Right cardiac atrium (tissue), 5 donors: ENCODE data around the gene RGS6. TPM values are rescaled to one million over a fixed set of nuclear protein-coding genes. Genes with fewer than 3 reads are reported as not detected.

ENCODE experiments used
- ATAC-seq, 2 donors: fragments of 200-7000 bp; cut with Tn5 transposase; one replicate each; pipeline versions ENCODE4 v1.8.0 to v1.9.1; 2020; ENCODE audit warnings: moderate library complexity in 2 of 2, mild to moderate bottlenecking in 1 of 2
- DNase-seq, 3 donors: peaks; one replicate each; pipeline ENCODE4 v3.0.0-alpha.2; 2020
- H3K27ac ChIP-seq: one replicate; pipeline ENCODE4 v1.5.1; 2013; ENCODE audit warnings: mild to moderate bottlenecking, low read length, control low read depth, moderate library complexity
- H3K27me3 ChIP-seq: one replicate; pipeline ENCODE4 v1.6.1; 2013; ENCODE audit not compliant: control insufficient read depth, insufficient read depth
- H3K4me1 ChIP-seq: one replicate; pipeline ENCODE4 v1.6.1; 2013; ENCODE audit warnings: low read length; ENCODE audit not compliant: control insufficient read depth, insufficient read depth
- H3K4me3 ChIP-seq: one replicate; pipeline ENCODE4 v1.5.1; 2013; ENCODE audit warnings: low read length, control low read depth
- H3K9me3 ChIP-seq: one replicate; pipeline ENCODE4 v1.6.1; 2013; ENCODE audit warnings: low read length; ENCODE audit not compliant: control insufficient read depth
- WGBS: extraction: QIAGEN DNeasy Blood & Tissue Kit; methylation state at CpG from one replicate; pipeline ENCODE4 v1.1.7; 2013; 5-methylcytosine and 5-hydroxymethylcytosine counted together
- intact Hi-C, 4 donors: fragments of 100-400 bp; cut with DNase I; formaldehyde crosslinking; loops; one replicate each; pipeline versions ENCODE4 v1.11.0 to v1.14.0; 2022 to 2023
- polyA plus RNA-seq: library from polyadenylated mRNA; stranded (reverse); fragments of 200-250 nt; gene quantifications from one replicate; pipeline ENCODE4 v1.2.3, GENCODE V29; 2013
- total RNA-seq, 4 donors: library from RNA; stranded (reverse); fragmentation: NEBNext Ultra II Directional; extraction: Animal tissue kit (Norgen Biotek cat#: 25700); gene quantifications; one replicate each; pipeline ENCODE4 v1.2.1, GENCODE V29; 2021
- donor health status: healthy with polysubstance abuse.
- donor health status: DM: no; HTN: yes; CAD: no.
- donor health status: DM: no; HTN: no; CAD: no.
- donor health status: DM: no; HTN: yes; CAD: no; lungs with severe emphysema.
- donor health status: DM: yes; HTN: yes; CAD: no.

RGS6 gene
- total and polyA plus RNA-seq, 5 donors, result 12.7 to 51.4 (median 24.5) TPM

- intact Hi-C loops, result no loop called here
- no peaks in the 10 kb centered on the region for H3K27me3 ChIP-seq
- DNase-seq (no peak), ATAC-seq (no peak)
- H3K4me1 ChIP-seq, result no peaks in the 10 kb centered on the region
- H3K27ac ChIP-seq, result no peak overlapping the region
- no peak overlapping the region for H3K4me3 ChIP-seq
- H3K9me3 ChIP-seq, result no peaks in the 10 kb centered on the region
- WGBS, result 73% methylated on average over 1 of the region's 1 CpG
These were observed 378.9 kb downstream of the RGS6 start for GRCh38 chr14:72311116-72311515.

DNA sequence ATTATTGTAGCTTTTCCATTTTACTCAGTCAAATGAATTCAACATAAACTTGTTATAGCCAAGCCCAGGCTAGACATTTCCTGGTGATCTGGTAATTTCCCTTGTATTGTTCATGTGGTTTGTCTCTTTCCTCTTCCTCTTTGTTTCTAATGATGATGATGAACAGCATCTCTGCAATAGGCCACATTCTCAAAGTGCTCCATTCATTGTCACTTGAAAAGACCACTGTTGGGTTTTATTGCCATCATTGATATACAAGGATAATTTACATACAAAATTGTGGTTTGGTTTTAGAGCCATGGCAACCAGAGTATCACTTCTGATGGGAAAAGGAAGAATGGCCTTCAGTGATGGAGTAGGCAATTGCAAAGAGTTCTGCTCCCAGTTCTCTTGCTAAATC is 379.3 kb downstream of the RGS6 start:
- ATAC-seq (no peak), DNase-seq (no peak)
- no peak overlapping the region for H3K27ac ChIP-seq
- intact Hi-C loops, result no loop called here
- H3K4me3 ChIP-seq, result no peak overlapping the region
- H3K4me1 ChIP-seq, result no peaks in the 10 kb centered on the region
- no peaks in the 10 kb centered on the region for H3K9me3 ChIP-seq
- H3K27me3 ChIP-seq, result no peaks in the 10 kb centered on the region

DNA sequence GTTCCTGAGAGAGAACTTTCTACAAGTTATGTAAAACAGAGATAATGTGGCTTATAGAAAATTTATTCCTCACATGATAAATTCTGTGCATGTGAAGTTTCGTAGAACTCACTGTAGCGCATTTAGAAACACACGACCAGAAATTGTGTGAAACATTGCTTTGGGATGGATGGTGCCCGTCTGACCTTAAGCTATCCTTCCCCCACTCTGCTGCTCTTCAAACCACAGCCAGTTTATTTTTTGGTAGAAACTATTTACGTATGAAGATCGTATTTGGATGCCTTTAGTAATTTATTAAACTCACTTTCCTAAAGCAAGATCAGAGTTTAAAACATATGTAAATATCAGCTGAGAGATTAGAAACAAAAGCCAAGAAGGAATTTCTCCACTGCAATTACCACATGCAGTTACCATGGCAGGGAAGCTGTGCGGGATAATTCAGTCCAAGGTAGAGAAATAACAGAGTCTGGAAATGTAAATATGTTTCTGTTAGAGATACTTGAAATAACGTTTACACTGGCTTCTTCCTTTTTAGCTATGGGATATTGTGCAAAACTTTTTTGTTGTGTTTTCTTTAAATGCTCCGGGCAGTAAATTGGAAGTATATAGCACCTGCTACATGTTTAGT is 382.7 kb downstream of the RGS6 start:
- Histone ChIP-seq H3K4me1 (no peaks in the 10 kb centered on the region), H3K4me3 (no peak overlapping the region), H3K27ac (no peak overlapping the region), H3K27me3 (no peaks in the 10 kb centered on the region), H3K9me3 (no peaks in the 10 kb centered on the region)
- 81% methylated on average over 9 of the region's 9 CpGs for WGBS
- intact Hi-C loops, result no loop called here
- ATAC-seq (no peak), DNase-seq (no peak)

GRCh38 chr14:72315714-72316113 is 383.5 kb downstream of the RGS6 start:
- Histone ChIP-seq H3K9me3 (no peaks in the 10 kb centered on the region), H3K27ac (no peak overlapping the region)
- 85% methylated on average over 1 of the region's 1 CpG for WGBS

DNA sequence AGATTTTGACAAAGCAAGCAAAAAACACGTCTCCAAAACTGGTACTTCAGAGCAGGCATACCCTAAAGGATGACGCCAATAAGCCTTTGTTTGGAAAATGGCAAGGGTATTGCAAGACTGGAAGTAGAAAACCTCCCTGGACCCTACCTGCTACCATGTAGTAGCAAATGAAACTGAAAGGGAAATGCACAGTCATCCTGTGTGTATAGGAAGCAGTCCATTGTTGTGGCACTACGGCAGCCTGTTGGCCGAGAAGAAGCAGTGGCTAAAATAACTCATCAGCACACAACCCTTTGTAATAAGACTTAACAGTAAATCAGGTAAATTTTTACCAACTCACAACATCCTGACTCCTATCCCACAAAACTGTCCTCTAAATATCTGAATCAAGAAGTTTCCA is 386.4 kb downstream of the RGS6 start:
- intact Hi-C loops, result no loop called here
- no peak for ATAC-seq
- Histone ChIP-seq H3K4me3 (no peak overlapping the region), H3K27ac (no peak overlapping the region), H3K4me1 (no peaks in the 10 kb centered on the region), H3K27me3 (no peaks in the 10 kb centered on the region), H3K9me3 (no peaks in the 10 kb centered on the region)
- DNase-seq, result no peak
- WGBS, result 71% methylated on average over 4 of the region's 4 CpGs

More at GRCh38 chr14:72315714-72316113, 383.5 kb downstream of the RGS6 start:
- intact Hi-C loops, result no loop called here
- Histone ChIP-seq H3K4me3 (no peak overlapping the region), H3K4me1 (no peaks in the 10 kb centered on the region), H3K27me3 (no peaks in the 10 kb centered on the region)
- DNase-seq (no peak), ATAC-seq (no peak)

DNA sequence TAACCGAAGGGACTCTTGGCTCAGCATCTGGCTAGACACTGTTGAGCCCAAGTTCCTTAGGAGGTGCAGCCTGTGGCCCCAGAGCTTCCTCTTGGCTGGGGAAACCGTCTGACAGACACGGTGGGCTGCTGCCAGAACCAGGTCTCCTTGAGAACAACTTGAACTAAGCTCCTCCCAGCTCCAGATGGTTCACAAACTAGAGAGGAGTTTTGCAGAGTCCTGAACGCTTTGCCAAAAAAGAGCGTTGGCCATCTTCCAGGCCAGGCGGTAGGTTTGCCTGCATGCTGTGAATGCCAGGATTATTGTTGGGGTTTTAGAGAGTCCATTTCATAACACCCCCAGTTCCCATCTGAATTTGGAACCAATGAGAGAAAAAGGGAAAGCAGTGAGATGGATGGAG is 399.8 kb downstream of the RGS6 start:
- no peaks in the 10 kb centered on the region for H3K9me3 ChIP-seq
- 7% methylated on average over 6 of the region's 6 CpGs for WGBS
- no peaks in the 10 kb centered on the region for H3K27me3 ChIP-seq
- ATAC-seq (no peak), DNase-seq (peak; percentile 15 to 66 (median 46))
- H3K27ac ChIP-seq, result no peak overlapping the region
- no peak overlapping the region for H3K4me3 ChIP-seq
- intact Hi-C loops, result no loop called here
- H3K4me1 ChIP-seq, result peaks cover 3% of the 10 kb centered on the region

GRCh38 chr14:72332871-72333270 is 400.6 kb downstream of the RGS6 start:
- DNase-seq (no peak), ATAC-seq (no peak)
- intact Hi-C loops, result no loop called here
- Histone ChIP-seq H3K27ac (no peak overlapping the region), H3K27me3 (no peaks in the 10 kb centered on the region), H3K4me3 (no peak overlapping the region), H3K9me3 (no peaks in the 10 kb centered on the region), H3K4me1 (peaks cover 3% of the 10 kb centered on the region)
- 66% methylated on average over 5 of the region's 5 CpGs for WGBS

- H3K9me3 ChIP-seq, result no peaks in the 10 kb centered on the region
- WGBS, result 63% methylated on average over 4 of the region's 4 CpGs
- intact Hi-C loops, result no loop called here
- DNase-seq (no peak), ATAC-seq (no peak)
- H3K27me3 ChIP-seq, result no peaks in the 10 kb centered on the region
- H3K4me1 ChIP-seq, result peaks cover 3% of the 10 kb centered on the region
- no peak overlapping the region for H3K4me3 ChIP-seq
- no peak overlapping the region for H3K27ac ChIP-seq
These were observed 401.1 kb downstream of the RGS6 start for GRCh38 chr14:72333357-72333756.

- no peak for ATAC-seq
- intact Hi-C loops, result no loop called here
- H3K27me3 ChIP-seq, result no peaks in the 10 kb centered on the region
- H3K4me3 ChIP-seq, result no peak overlapping the region
- H3K9me3 ChIP-seq, result no peaks in the 10 kb centered on the region
- peaks cover 3% of the 10 kb centered on the region for H3K4me1 ChIP-seq
- H3K27ac ChIP-seq, result no peak overlapping the region
- DNase-seq, result no peak
- 83% methylated on average over 4 of the region's 4 CpGs for WGBS
These were observed 404.2 kb downstream of the RGS6 start for GRCh38 chr14:72336311-72336980.

DNA sequence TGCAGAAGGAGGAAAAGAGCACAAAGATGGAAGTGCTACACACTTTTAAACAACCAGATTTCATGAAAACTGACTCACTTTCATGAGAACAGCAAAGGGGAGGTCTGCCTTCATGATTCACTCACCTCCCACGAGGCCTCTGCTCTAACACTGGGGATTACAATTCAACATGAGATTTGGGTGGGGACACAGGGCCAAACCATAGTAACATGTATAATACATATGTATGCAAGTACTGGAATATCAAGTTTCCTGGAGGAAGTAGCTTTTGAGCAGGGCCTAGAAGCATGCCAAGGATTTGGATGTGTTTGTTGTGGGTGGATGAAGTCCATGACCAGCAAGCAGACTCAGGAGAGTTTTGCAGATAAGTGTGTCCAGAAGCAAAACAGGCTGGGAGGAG is 409.0 kb downstream of the RGS6 start:
- no peak overlapping the region for H3K27ac ChIP-seq
- ATAC-seq (no peak), DNase-seq (no peak)
- no peaks in the 10 kb centered on the region for H3K27me3 ChIP-seq
- H3K4me1 ChIP-seq, result no peaks in the 10 kb centered on the region
- WGBS, result 81% methylated on average over 1 of the region's 1 CpG
- intact Hi-C loops, result no loop called here
- no peak overlapping the region for H3K4me3 ChIP-seq
- no peaks in the 10 kb centered on the region for H3K9me3 ChIP-seq

- Histone ChIP-seq H3K27ac (no peak overlapping the region), H3K27me3 (no peaks in the 10 kb centered on the region), H3K9me3 (no peaks in the 10 kb centered on the region), H3K4me3 (no peak overlapping the region), H3K4me1 (no peaks in the 10 kb centered on the region)
- ATAC-seq (no peak), DNase-seq (no peak)
- 80% methylated on average over 2 of the region's 2 CpGs for WGBS
- intact Hi-C loops, result no loop called here
These were observed 409.5 kb downstream of the RGS6 start for GRCh38 chr14:72341686-72342085.

DNA sequence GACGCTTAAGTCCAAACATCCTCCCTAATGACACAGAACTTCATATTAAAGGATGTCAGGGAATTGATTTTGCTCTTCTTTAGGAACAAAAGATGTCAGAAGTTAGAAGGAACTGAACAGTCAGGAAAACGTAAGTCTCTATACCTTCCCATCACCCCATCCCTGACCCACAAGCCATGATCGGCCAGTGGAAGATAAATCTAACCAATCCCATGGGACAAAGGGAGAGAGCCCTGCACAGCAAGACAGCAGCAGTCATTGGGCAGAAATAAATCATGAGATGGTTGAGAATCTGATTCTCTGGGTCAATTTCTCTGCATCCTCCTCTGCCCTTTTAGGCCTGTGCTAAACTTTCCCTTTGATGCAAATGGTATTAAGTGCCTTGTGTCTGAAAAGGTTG is 414.9 kb downstream of the RGS6 start:
- intact Hi-C loops, result no loop called here
- H3K27me3 ChIP-seq, result no peaks in the 10 kb centered on the region
- ATAC-seq (no peak), DNase-seq (no peak)
- 84% methylated on average over 3 of the region's 3 CpGs for WGBS
- H3K9me3 ChIP-seq, result no peaks in the 10 kb centered on the region
- no peak overlapping the region for H3K4me3 ChIP-seq
- no peaks in the 10 kb centered on the region for H3K4me1 ChIP-seq
- no peak overlapping the region for H3K27ac ChIP-seq
